ENCODE results near the gene TNFRSF13B. TPM values are rescaled to one million over a fixed set of nuclear protein-coding genes. Genes with fewer than 3 reads are reported as not detected.

The TNFRSF13B gene
- total and polyA plus RNA-seq, 2 donors (not counting 3 experiments of a cell fraction or from before 2014, with no cell fraction given), result not detected

- POLR2A ChIA-PET, result no interaction called here
- no peaks in the 10 kb centered on the region for H3K4me1 ChIP-seq (ENCODE audit: control insufficient read depth, extremely low read depth, insufficient read depth, low read length)
These were observed 9.2 kb upstream of the TNFRSF13B start for GRCh38 chr17:16980813-16981731.

GRCh38 chr17:16980061-16980460 is 8.1 kb upstream of the TNFRSF13B start:
- Histone ChIP-seq H3K27me3 (ENCODE audit: control insufficient read depth in 2 of 2, insufficient read depth in 2 of 2, low read length in 2 of 2) (peaks cover 6 to 15% of the 10 kb centered on the region in 2 experiments), H3K9ac (replicated peaks; ENCODE audit: extremely low read depth, insufficient read depth, low read length) (no peak overlapping the region), H3K9me1 (replicated peaks; ENCODE audit: control insufficient read depth, extremely low read depth, insufficient read depth, low read length) (no peaks in the 10 kb centered on the region), H3K4me2 (ENCODE audit: insufficient read depth, low read length) (no peak overlapping the region), H2AFZ (ENCODE audit: low read depth, low read length) (no peak overlapping the region), H3K27ac (ENCODE audit: insufficient read depth, low read depth, low read length) (no peak overlapping the region), H3K4me3 (replicated peaks in 1 of 3; ENCODE audit: insufficient read depth in 1 of 3, low read depth in 1 of 3, low read length in 3 of 3) (no peak overlapping the region), H3K79me2 (ENCODE audit: control insufficient read depth, insufficient read depth, low read length) (no peaks in the 10 kb centered on the region), H3K9me3 (replicated peaks; ENCODE audit: control insufficient read depth, insufficient read depth, low read length) (no peaks in the 10 kb centered on the region), H4K20me1 (replicated peaks; ENCODE audit: control insufficient read depth, extremely low read depth, insufficient read depth, low read length) (no peaks in the 10 kb centered on the region), H3K4me1 (ENCODE audit: control insufficient read depth, extremely low read depth, insufficient read depth, low read length) (no peaks in the 10 kb centered on the region), H3K36me3 (ENCODE audit: control insufficient read depth in 2 of 2, extremely low read depth in 1 of 2, insufficient read depth in 2 of 2, low read length in 2 of 2) (no peaks in the 10 kb centered on the region)
- TF ChIP-seq POLR2AphosphoS5 (IDR thresholded peaks at IDR 0.05; ENCODE audit: insufficient read depth, low read depth, low read length) (no peak), CTCF (IDR thresholded peaks at IDR 0.05; ENCODE audit: extremely low read depth in 1 of 2, insufficient read depth in 1 of 2, low read depth in 1 of 2, low read length in 2 of 2) (no peak), JUN (IDR thresholded peaks at IDR 0.05; ENCODE audit: borderline replicate concordance, insufficient read depth, insufficient read length, low read depth) (no peak), FOS (IDR thresholded peaks at IDR 0.05; ENCODE audit: borderline replicate concordance, insufficient read depth, low read length) (no peak), GATA2 (IDR thresholded peaks at IDR 0.05; ENCODE audit: insufficient read depth, insufficient read length, low read depth, low read length) (no peak), POLR2A (IDR thresholded peaks at IDR 0.05; ENCODE audit: low read depth, low read length) (no peak), MYC (IDR thresholded peaks at IDR 0.05; ENCODE audit: low read depth, low read length) (no peak), MAX (IDR thresholded peaks at IDR 0.05; ENCODE audit: insufficient read depth, insufficient read length) (no peak), EZH2 (IDR thresholded peaks at IDR 0.05; ENCODE audit: borderline replicate concordance, low read depth, low read length, severe bottlenecking) (no peak)
- ChIA-PET CTCF (interaction anchor here (0.6 to 9.7 kb wide), 2 partner anchors 10 to 12 kb away, joined by 3 to 100 read pairs; no protein-coding TSS in a partner anchor), POLR2A (no interaction called here)
- dilution Hi-C loops (cut with MboI; ENCODE audit: extremely low pct_ligation_motif_present, low sequenced_read_pairs) (no loop called here), intact Hi-C loops (cut with micrococcal nuclease) (no loop called here)
- no peak for DNase-seq (ENCODE audit: low read depth, low spot score)
- BruUV-seq (replicated peaks), result no TSS peak
- no peak for FAIRE-seq

More at GRCh38 chr17:16980813-16981731, 9.2 kb upstream of the TNFRSF13B start:
- H4K20me1 ChIP-seq (replicated peaks; ENCODE audit: control insufficient read depth, extremely low read depth, insufficient read depth, low read length), result no peaks in the 10 kb centered on the region
- no peak overlapping the region for H3K4me2 ChIP-seq (ENCODE audit: insufficient read depth, low read length)
- no peaks in the 10 kb centered on the region for H3K9me3 ChIP-seq (replicated peaks; ENCODE audit: control insufficient read depth, insufficient read depth, low read length)
- no peak for DNase-seq (ENCODE audit: low read depth, low spot score)
- CTCF ChIA-PET, result interaction anchor here (0.6 to 9.7 kb wide), 2 partner anchors 11 kb away, joined by 3 to 100 read pairs; no protein-coding TSS in a partner anchor
- H3K27ac ChIP-seq (ENCODE audit: insufficient read depth, low read depth, low read length), result no peak overlapping the region
- no peaks in the 10 kb centered on the region for H3K9me1 ChIP-seq (replicated peaks; ENCODE audit: control insufficient read depth, extremely low read depth, insufficient read depth, low read length)
- peaks cover 4 to 12% of the 10 kb centered on the region in 2 experiments for H3K27me3 ChIP-seq (ENCODE audit: control insufficient read depth in 2 of 2, insufficient read depth in 2 of 2, low read length in 2 of 2)
- no peak overlapping the region for H2AFZ ChIP-seq (ENCODE audit: low read depth, low read length)
- no peak overlapping the region for H3K9ac ChIP-seq (replicated peaks; ENCODE audit: extremely low read depth, insufficient read depth, low read length)
- H3K79me2 ChIP-seq (ENCODE audit: control insufficient read depth, insufficient read depth, low read length), result no peaks in the 10 kb centered on the region
- TF ChIP-seq GATA2 (IDR thresholded peaks at IDR 0.05; ENCODE audit: insufficient read depth, insufficient read length, low read depth, low read length) (no peak), MYC (IDR thresholded peaks at IDR 0.05; ENCODE audit: low read depth, low read length) (no peak)
- intact Hi-C loops (cut with micrococcal nuclease) (no loop called here), dilution Hi-C loops (cut with MboI; ENCODE audit: extremely low pct_ligation_motif_present, low sequenced_read_pairs) (no loop called here)
- H3K4me3 ChIP-seq (replicated peaks in 1 of 3; ENCODE audit: insufficient read depth in 1 of 3, low read depth in 1 of 3, low read length in 3 of 3), result no peak overlapping the region
- no peak for FAIRE-seq
- no peaks in the 10 kb centered on the region for H3K36me3 ChIP-seq (ENCODE audit: control insufficient read depth in 2 of 2, extremely low read depth in 1 of 2, insufficient read depth in 2 of 2, low read length in 2 of 2)
- BruUV-seq (replicated peaks), result no TSS peak
